22Rv1 (cell line): Measurements from ENCODE around the gene ZNF483.
"Not testable (repeated sequence)": the region's sequence is repeated elsewhere in the genome, so short reads cannot be mapped to it uniquely, and the experiment has no call there.

ENCODE experiments used
- ZFX ChIP-seq: fragments of 450-650 bp; IDR thresholded peaks from 2 replicates; pipeline ENCODE4 v1.6.1; 2017; ENCODE audit warnings: antibody characterized with exemption, borderline replicate concordance
- TF ChIP-seq, protein P1 (sequence below): fragments of 450-650 bp; IDR thresholded peaks from 2 replicates; pipeline ENCODE4 v1.5.1; 2017; ENCODE audit warnings: mild to moderate bottlenecking

DNA sequence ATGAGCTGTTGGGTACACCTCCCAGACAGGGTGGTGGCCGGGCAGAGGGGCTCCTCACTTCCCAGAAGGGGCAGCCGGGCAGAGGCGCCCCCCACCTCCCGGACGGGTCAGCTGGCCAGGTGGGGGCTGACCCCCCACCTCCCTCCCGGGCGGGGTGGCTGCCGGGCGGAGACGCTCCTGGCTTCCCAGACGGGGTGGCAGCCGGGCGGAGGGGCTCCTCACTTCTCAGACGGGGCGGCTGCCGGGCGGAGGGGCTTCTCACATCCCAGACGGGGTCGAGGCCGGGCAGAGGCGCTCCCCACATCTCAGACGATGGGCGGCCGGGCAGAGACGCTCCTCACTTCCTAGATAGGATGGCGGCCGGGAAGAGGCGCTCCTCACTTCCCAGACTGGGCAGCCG, 92.4 kb downstream of the ZNF483 start:
- TF ChIP-seq, protein P1, sequence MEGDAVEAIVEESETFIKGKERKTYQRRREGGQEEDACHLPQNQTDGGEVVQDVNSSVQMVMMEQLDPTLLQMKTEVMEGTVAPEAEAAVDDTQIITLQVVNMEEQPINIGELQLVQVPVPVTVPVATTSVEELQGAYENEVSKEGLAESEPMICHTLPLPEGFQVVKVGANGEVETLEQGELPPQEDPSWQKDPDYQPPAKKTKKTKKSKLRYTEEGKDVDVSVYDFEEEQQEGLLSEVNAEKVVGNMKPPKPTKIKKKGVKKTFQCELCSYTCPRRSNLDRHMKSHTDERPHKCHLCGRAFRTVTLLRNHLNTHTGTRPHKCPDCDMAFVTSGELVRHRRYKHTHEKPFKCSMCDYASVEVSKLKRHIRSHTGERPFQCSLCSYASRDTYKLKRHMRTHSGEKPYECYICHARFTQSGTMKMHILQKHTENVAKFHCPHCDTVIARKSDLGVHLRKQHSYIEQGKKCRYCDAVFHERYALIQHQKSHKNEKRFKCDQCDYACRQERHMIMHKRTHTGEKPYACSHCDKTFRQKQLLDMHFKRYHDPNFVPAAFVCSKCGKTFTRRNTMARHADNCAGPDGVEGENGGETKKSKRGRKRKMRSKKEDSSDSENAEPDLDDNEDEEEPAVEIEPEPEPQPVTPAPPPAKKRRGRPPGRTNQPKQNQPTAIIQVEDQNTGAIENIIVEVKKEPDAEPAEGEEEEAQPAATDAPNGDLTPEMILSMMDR: not testable (repeated sequence)
- not testable (repeated sequence) for TF ChIP-seq ZFX
